Measurements from ENCODE around the gene PCBP3. TPM values are rescaled to one million over a fixed set of nuclear protein-coding genes. Genes with fewer than 3 reads are reported as not detected.

The PCBP3 gene
- total and polyA plus RNA-seq, 2 donors (not counting 3 experiments of a cell fraction or from before 2014, with no cell fraction given), result 0.06 to 1.1 TPM

GRCh38 chr21:45791562-45792418 is 148.3 kb downstream of the PCBP3 start:
- ChIA-PET POLR2A (no interaction called here), CTCF (no interaction called here)
- Histone ChIP-seq H4K20me1 (replicated peaks; ENCODE audit: control insufficient read depth, extremely low read depth, insufficient read depth, low read length) (no peaks in the 10 kb centered on the region), H3K36me3 (ENCODE audit: control insufficient read depth in 2 of 2, extremely low read depth in 1 of 2, insufficient read depth in 2 of 2, low read length in 2 of 2) (no peaks in the 10 kb centered on the region), H3K4me3 (replicated peaks in 1 of 3; ENCODE audit: insufficient read depth in 1 of 3, low read depth in 1 of 3, low read length in 3 of 3) (no peak overlapping the region), H3K4me2 (ENCODE audit: insufficient read depth, low read length) (no peak overlapping the region), H3K9me3 (replicated peaks; ENCODE audit: control insufficient read depth, insufficient read depth, low read length) (no peaks in the 10 kb centered on the region), H3K4me1 (ENCODE audit: control insufficient read depth, extremely low read depth, insufficient read depth, low read length) (no peaks in the 10 kb centered on the region), H3K27ac (ENCODE audit: insufficient read depth, low read depth, low read length) (no peak overlapping the region), H3K9ac (replicated peaks; ENCODE audit: extremely low read depth, insufficient read depth, low read length) (no peak overlapping the region), H2AFZ (ENCODE audit: low read depth, low read length) (no peak overlapping the region), H3K79me2 (ENCODE audit: control insufficient read depth, insufficient read depth, low read length) (no peaks in the 10 kb centered on the region), H3K27me3 (ENCODE audit: control insufficient read depth in 2 of 2, insufficient read depth in 2 of 2, low read length in 2 of 2) (no peaks in the 10 kb centered on the region), H3K9me1 (replicated peaks; ENCODE audit: control insufficient read depth, extremely low read depth, insufficient read depth, low read length) (no peaks in the 10 kb centered on the region)
- TF ChIP-seq POLR2A (IDR thresholded peaks at IDR 0.05; ENCODE audit: low read depth, low read length) (no peak), MAX (IDR thresholded peaks at IDR 0.05; ENCODE audit: insufficient read depth, insufficient read length) (no peak)
- no TSS peak for BruUV-seq (replicated peaks)
- dilution Hi-C loops (cut with MboI; ENCODE audit: extremely low pct_ligation_motif_present, low sequenced_read_pairs) (no loop called here), intact Hi-C loops (cut with micrococcal nuclease) (no loop called here)
- FAIRE-seq (no peak), DNase-seq (ENCODE audit: low read depth, low spot score) (no peak)

- ChIA-PET POLR2A (no interaction called here), CTCF (no interaction called here)
- Histone ChIP-seq H3K9me1 (replicated peaks; ENCODE audit: control insufficient read depth, extremely low read depth, insufficient read depth, low read length) (no peaks in the 10 kb centered on the region), H3K27ac (ENCODE audit: insufficient read depth, low read depth, low read length) (no peak overlapping the region), H4K20me1 (replicated peaks; ENCODE audit: control insufficient read depth, extremely low read depth, insufficient read depth, low read length) (no peaks in the 10 kb centered on the region), H3K27me3 (ENCODE audit: control insufficient read depth in 2 of 2, insufficient read depth in 2 of 2, low read length in 2 of 2) (no peaks in the 10 kb centered on the region), H3K4me3 (replicated peaks in 1 of 3; ENCODE audit: insufficient read depth in 1 of 3, low read depth in 1 of 3, low read length in 3 of 3) (no peak overlapping the region), H3K9me3 (replicated peaks; ENCODE audit: control insufficient read depth, insufficient read depth, low read length) (no peaks in the 10 kb centered on the region), H3K4me2 (ENCODE audit: insufficient read depth, low read length) (no peak overlapping the region), H3K36me3 (ENCODE audit: control insufficient read depth in 2 of 2, extremely low read depth in 1 of 2, insufficient read depth in 2 of 2, low read length in 2 of 2) (no peaks in the 10 kb centered on the region), H3K4me1 (ENCODE audit: control insufficient read depth, extremely low read depth, insufficient read depth, low read length) (no peaks in the 10 kb centered on the region), H3K9ac (replicated peaks; ENCODE audit: extremely low read depth, insufficient read depth, low read length) (no peak overlapping the region), H2AFZ (ENCODE audit: low read depth, low read length) (no peak overlapping the region), H3K79me2 (ENCODE audit: control insufficient read depth, insufficient read depth, low read length) (no peaks in the 10 kb centered on the region)
- DNase-seq (ENCODE audit: low read depth, low spot score) (no peak), FAIRE-seq (no peak)
- TF ChIP-seq POLR2AphosphoS5 (IDR thresholded peaks at IDR 0.05; ENCODE audit: insufficient read depth, low read depth, low read length), result no peak
- no peak for TF ChIP-seq POLR2A (IDR thresholded peaks at IDR 0.05; ENCODE audit: low read depth, low read length)
- TF ChIP-seq GATA2 (IDR thresholded peaks at IDR 0.05; ENCODE audit: insufficient read depth, insufficient read length, low read depth, low read length), result no peak
- no peak for TF ChIP-seq FOS (IDR thresholded peaks at IDR 0.05; ENCODE audit: borderline replicate concordance, insufficient read depth, low read length)
- TF ChIP-seq JUN (IDR thresholded peaks at IDR 0.05; ENCODE audit: borderline replicate concordance, insufficient read depth, insufficient read length, low read depth), result no peak
- no peak for TF ChIP-seq MAX (IDR thresholded peaks at IDR 0.05; ENCODE audit: insufficient read depth, insufficient read length)
- TF ChIP-seq CTCF (IDR thresholded peaks at IDR 0.05; ENCODE audit: extremely low read depth in 1 of 2, insufficient read depth in 1 of 2, low read depth in 1 of 2, low read length in 2 of 2), result no peak
- dilution Hi-C loops (cut with MboI; ENCODE audit: extremely low pct_ligation_motif_present, low sequenced_read_pairs) (no loop called here), intact Hi-C loops (cut with micrococcal nuclease) (no loop called here)
- BruUV-seq (replicated peaks), result no TSS peak
Measured at GRCh38 chr21:45792682-45793383, 149.3 kb downstream of the PCBP3 start.

Measured in endothelial cell of umbilical vein (primary cell).